GM21576 (cell line): ENCODE measurements around the gene SP1.
"Not testable (repeated sequence)": the region's sequence is repeated elsewhere in the genome, so short reads cannot be mapped to it uniquely, and the experiment has no call there.

Experiments used
- ATAC-seq: cut with Tn5 transposase; IDR thresholded peaks from one replicate; pipeline ENCODE4 v1.9.1; 2021; ENCODE audit warnings: mild to moderate bottlenecking, moderate library complexity; ENCODE audit not compliant: unreplicated experiment

The SP1 gene

GRCh38 chr12:53358836-53359419, 21.0 kb upstream of the SP1 start:
- ATAC-seq: no peak

- ATAC-seq: not testable (repeated sequence)
Measured at GRCh38 chr12:53361638-53362037, 18.3 kb upstream of the SP1 start.

- no peak for ATAC-seq
Measured at GRCh38 chr12:53365245-53365904, 14.6 kb upstream of the SP1 start.

GRCh38 chr12:53373554-53374133, 6.3 kb upstream of the SP1 start:
- ATAC-seq: not testable (repeated sequence)

- not testable (repeated sequence) for ATAC-seq
Measured at GRCh38 chr12:53374277-53374676, 5.7 kb upstream of the SP1 start.

- ATAC-seq: no peak
Measured at GRCh38 chr12:53376747-53377146, 3.2 kb upstream of the SP1 start.

- ATAC-seq: no peak
Measured at GRCh38 chr12:53378222-53378621, 1.8 kb upstream of the SP1 start.

- ATAC-seq: no peak
Measured at GRCh38 chr12:53378724-53379388, 1.1 kb upstream of the SP1 start.

GRCh38 chr12:53379389-53380103, 430 bp upstream of the SP1 start:
- ATAC-seq: peak; percentile 69

- no peak for ATAC-seq
Measured at GRCh38 chr12:53380794-53381730, 1.1 kb downstream of the SP1 start.

GRCh38 chr12:53381731-53382630, 2.0 kb downstream of the SP1 start:
- no peak for ATAC-seq

GRCh38 chr12:53383258-53383657, 3.3 kb downstream of the SP1 start:
- no peak for ATAC-seq

- ATAC-seq: not testable (repeated sequence)
Measured at GRCh38 chr12:53386381-53386780, 6.4 kb downstream of the SP1 start.

- no peak for ATAC-seq
Measured at GRCh38 chr12:53388932-53389331, 9.0 kb downstream of the SP1 start.

- no peak for ATAC-seq
Measured at GRCh38 chr12:53389702-53390101, 9.7 kb downstream of the SP1 start.

GRCh38 chr12:53391724-53392123, 11.7 kb downstream of the SP1 start:
- ATAC-seq: no peak

GRCh38 chr12:53399896-53400295, 19.9 kb downstream of the SP1 start:
- ATAC-seq: no peak

GRCh38 chr12:53402351-53402750, 22.4 kb downstream of the SP1 start:
- ATAC-seq: not testable (repeated sequence)

- no peak for ATAC-seq
Measured at GRCh38 chr12:53402871-53403270, 22.9 kb downstream of the SP1 start.
